ENCODE data around the gene PCDH1. TPM values are rescaled to one million over a fixed set of nuclear protein-coding genes. Genes with fewer than 3 reads are reported as not detected.
A peak's percentile ranks its signal among the peaks of the same experiment; 100 is the strongest.

PCDH1 gene
- total RNA-seq, 1 donor from 2014 or later, result 6.3 TPM

GRCh38 chr5:141812512-141812911, 65.7 kb downstream of the PCDH1 start:
- no peak for DNase-seq (ENCODE audit: extremely low spot score, unreplicated experiment)
- peaks cover 4% of the 10 kb centered on the region for H3K4me1 Mint-ChIP-seq (ENCODE audit: unreplicated experiment)
- no peak overlapping the region for H3K4me3 Mint-ChIP-seq (ENCODE audit: unreplicated experiment)
- peaks cover 66% of the 10 kb centered on the region for H3K27me3 Mint-ChIP-seq (ENCODE audit: unreplicated experiment)
- H3K36me3 Mint-ChIP-seq (ENCODE audit: unreplicated experiment), result no peaks in the 10 kb centered on the region
- TF ChIP-seq CTCF (IDR thresholded peaks at IDR 0.05), result no peak
- H3K27ac Mint-ChIP-seq (ENCODE audit: unreplicated experiment), result no peak overlapping the region
- no peaks in the 10 kb centered on the region for H3K9me3 Mint-ChIP-seq (ENCODE audit: unreplicated experiment)

GRCh38 chr5:141811287-141812155, 66.7 kb downstream of the PCDH1 start:
- peaks cover 67% of the 10 kb centered on the region for H3K27me3 Mint-ChIP-seq (ENCODE audit: unreplicated experiment)
- H3K9me3 Mint-ChIP-seq (ENCODE audit: unreplicated experiment), result no peaks in the 10 kb centered on the region
- TF ChIP-seq CTCF (IDR thresholded peaks at IDR 0.05), result peak; percentile 63
- no peaks in the 10 kb centered on the region for H3K36me3 Mint-ChIP-seq (ENCODE audit: unreplicated experiment)
- no peak overlapping the region for H3K4me3 Mint-ChIP-seq (ENCODE audit: unreplicated experiment)
- DNase-seq (ENCODE audit: extremely low spot score, unreplicated experiment), result no peak
- no peak overlapping the region for H3K27ac Mint-ChIP-seq (ENCODE audit: unreplicated experiment)
- H3K4me1 Mint-ChIP-seq (ENCODE audit: unreplicated experiment), result peaks cover 2% of the 10 kb centered on the region

DNA sequence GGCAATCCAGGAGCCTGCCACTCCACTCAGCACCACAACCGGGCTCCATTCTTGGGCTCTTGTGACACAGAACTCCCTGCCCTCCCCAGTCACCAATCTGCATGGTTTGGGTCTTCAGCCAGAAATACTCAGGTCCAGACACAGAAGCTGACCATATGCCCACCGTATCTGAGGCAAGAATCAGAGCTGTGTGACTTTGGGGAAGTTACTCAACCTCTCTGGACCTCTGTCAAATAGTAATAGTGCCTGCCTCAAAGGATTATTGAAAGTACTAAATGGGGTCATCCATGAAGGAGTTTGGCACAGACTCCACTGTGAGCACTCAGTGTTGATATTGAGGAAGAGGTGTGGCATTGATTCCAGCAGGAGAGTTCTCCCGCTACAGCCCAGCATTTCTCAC, 67.5 kb downstream of the PCDH1 start:
- no peaks in the 10 kb centered on the region for H3K36me3 Mint-ChIP-seq (ENCODE audit: unreplicated experiment)
- no peaks in the 10 kb centered on the region for H3K9me3 Mint-ChIP-seq (ENCODE audit: unreplicated experiment)
- DNase-seq (ENCODE audit: extremely low spot score, unreplicated experiment), result no peak
- H3K4me1 Mint-ChIP-seq (ENCODE audit: unreplicated experiment), result peaks cover 2% of the 10 kb centered on the region
- no peak overlapping the region for H3K27ac Mint-ChIP-seq (ENCODE audit: unreplicated experiment)
- peaks cover 68% of the 10 kb centered on the region for H3K27me3 Mint-ChIP-seq (ENCODE audit: unreplicated experiment)
- H3K4me3 Mint-ChIP-seq (ENCODE audit: unreplicated experiment), result no peak overlapping the region
- TF ChIP-seq CTCF (IDR thresholded peaks at IDR 0.05), result no peak

- Mint-ChIP-seq H3K27ac (ENCODE audit: unreplicated experiment) (no peak overlapping the region), H3K27me3 (ENCODE audit: unreplicated experiment) (peaks cover 70% of the 10 kb centered on the region), H3K4me1 (ENCODE audit: unreplicated experiment) (peaks cover 2% of the 10 kb centered on the region), H3K36me3 (ENCODE audit: unreplicated experiment) (no peaks in the 10 kb centered on the region), H3K9me3 (ENCODE audit: unreplicated experiment) (no peaks in the 10 kb centered on the region), H3K4me3 (ENCODE audit: unreplicated experiment) (no peak overlapping the region)
- no peak for DNase-seq (ENCODE audit: extremely low spot score, unreplicated experiment)
- TF ChIP-seq CTCF (IDR thresholded peaks at IDR 0.05), result no peak
Observed at GRCh38 chr5:141809380-141810096, 68.7 kb downstream of the PCDH1 start.

- DNase-seq (ENCODE audit: extremely low spot score, unreplicated experiment), result no peak
- H3K27me3 Mint-ChIP-seq (ENCODE audit: unreplicated experiment), result peaks cover 77% of the 10 kb centered on the region
Observed at GRCh38 chr5:141808857-141809256, 69.4 kb downstream of the PCDH1 start.

More at GRCh38 chr5:141808857-141809256, 69.4 kb downstream of the PCDH1 start:
- Mint-ChIP-seq H3K9me3 (ENCODE audit: unreplicated experiment) (no peaks in the 10 kb centered on the region), H3K36me3 (ENCODE audit: unreplicated experiment) (no peaks in the 10 kb centered on the region), H3K27ac (ENCODE audit: unreplicated experiment) (no peak overlapping the region), H3K4me1 (ENCODE audit: unreplicated experiment) (peaks cover 4% of the 10 kb centered on the region), H3K4me3 (ENCODE audit: unreplicated experiment) (no peak overlapping the region)
- no peak for TF ChIP-seq CTCF (IDR thresholded peaks at IDR 0.05)
